ENCODE measurements around the gene ACSL1. TPM values are rescaled to one million over a fixed set of nuclear protein-coding genes. Genes with fewer than 3 reads are reported as not detected.
"Not testable (repeated sequence)": the region's sequence is repeated elsewhere in the genome, so short reads cannot be mapped to it uniquely, and the experiment has no call there.

The ACSL1 gene
- total RNA-seq, 2 experiments from 2014 or later = 14.5 to 15.4 TPM

- no peak overlapping the region for H3K27ac Mint-ChIP-seq
- ChIA-PET POLR2A (no interaction called here), CTCF (interaction anchor here (0.8 to 1.3 kb wide), 2 partner anchors 18 to 31 kb away, joined by 3 read pairs; no protein-coding TSS in a partner anchor)
- no peak for DNase-seq
- H3K4me1 Mint-ChIP-seq = peaks cover 21% of the 10 kb centered on the region
- H3K9me3 Mint-ChIP-seq = no peaks in the 10 kb centered on the region
- no peaks in the 10 kb centered on the region for H3K36me3 Mint-ChIP-seq (ENCODE audit: low read depth)
- H3K4me3 Mint-ChIP-seq = no peak overlapping the region
- H3K27me3 Mint-ChIP-seq = peaks cover 3% of the 10 kb centered on the region
These were observed 24.8 kb upstream of the ACSL1 start for GRCh38 chr4:184850431-184851199.

DNA sequence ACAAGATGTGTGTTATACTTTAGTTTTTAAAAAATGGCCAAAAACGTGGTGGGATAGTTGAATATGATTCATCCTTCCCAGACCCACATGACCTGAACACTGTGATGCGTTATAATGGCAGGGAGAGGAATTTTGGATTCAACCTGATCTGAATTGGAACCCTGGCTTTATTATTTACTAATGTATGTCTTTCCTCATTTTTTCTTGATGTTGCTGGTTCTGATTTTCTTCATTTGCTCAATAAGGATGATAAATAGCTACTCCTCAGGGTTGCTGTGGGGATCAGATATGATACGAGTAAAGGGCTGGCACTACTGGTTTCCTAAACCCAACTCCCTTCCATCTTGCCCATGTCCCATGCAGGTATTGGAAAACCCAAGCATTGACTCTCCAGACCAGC is 24.2 kb upstream of the ACSL1 start:
- H3K36me3 Mint-ChIP-seq (ENCODE audit: low read depth) = no peaks in the 10 kb centered on the region
- ChIA-PET CTCF (interaction anchor here (0.8 to 1.5 kb wide), 3 partner anchors 10 to 31 kb away, joined by 3 read pairs; no protein-coding TSS in a partner anchor), POLR2A (no interaction called here)
- H3K27ac Mint-ChIP-seq = no peak overlapping the region
- no peak for DNase-seq
- H3K9me3 Mint-ChIP-seq = no peaks in the 10 kb centered on the region
- peaks cover 3% of the 10 kb centered on the region for H3K27me3 Mint-ChIP-seq
- H3K4me1 Mint-ChIP-seq = peaks cover 16% of the 10 kb centered on the region
- no peak overlapping the region for H3K4me3 Mint-ChIP-seq

GRCh38 chr4:184849185-184849584 is 23.4 kb upstream of the ACSL1 start:
- CTCF ChIA-PET = interaction anchor here (1.5 kb wide), 1 partner anchor 9 kb away, joined by 3 read pairs; no protein-coding TSS in a partner anchor
- DNase-seq = no peak
- Mint-ChIP-seq H3K27ac (no peak overlapping the region), H3K4me1 (peaks cover 7% of the 10 kb centered on the region), H3K4me3 (no peak overlapping the region), H3K36me3 (ENCODE audit: low read depth) (no peaks in the 10 kb centered on the region), H3K9me3 (no peaks in the 10 kb centered on the region), H3K27me3 (peaks cover 3% of the 10 kb centered on the region)
- POLR2A ChIA-PET = no interaction called here

- ChIA-PET POLR2A (no interaction called here), CTCF (interaction anchor here (0.6 to 1.5 kb wide), 2 partner anchors 8 to 349 kb away, joined by 3 to 4 read pairs; no protein-coding TSS in a partner anchor)
- Mint-ChIP-seq H3K27me3 (peaks cover 3% of the 10 kb centered on the region), H3K36me3 (ENCODE audit: low read depth) (no peaks in the 10 kb centered on the region), H3K9me3 (no peaks in the 10 kb centered on the region), H3K27ac (no peak overlapping the region), H3K4me1 (peaks cover 5% of the 10 kb centered on the region), H3K4me3 (no peak overlapping the region)
- no peak for DNase-seq
These were observed 22.7 kb upstream of the ACSL1 start for GRCh38 chr4:184848510-184848909.

- DNase-seq = no peak
- CTCF ChIA-PET = interaction anchor here (0.7 to 0.9 kb wide), 3 partner anchors 13 to 204 kb away, joined by 3 to 5 read pairs (median 3); no protein-coding TSS in a partner anchor
- POLR2A ChIA-PET = no interaction called here
These were observed 20.8 kb upstream of the ACSL1 start for GRCh38 chr4:184846531-184846930.

DNA sequence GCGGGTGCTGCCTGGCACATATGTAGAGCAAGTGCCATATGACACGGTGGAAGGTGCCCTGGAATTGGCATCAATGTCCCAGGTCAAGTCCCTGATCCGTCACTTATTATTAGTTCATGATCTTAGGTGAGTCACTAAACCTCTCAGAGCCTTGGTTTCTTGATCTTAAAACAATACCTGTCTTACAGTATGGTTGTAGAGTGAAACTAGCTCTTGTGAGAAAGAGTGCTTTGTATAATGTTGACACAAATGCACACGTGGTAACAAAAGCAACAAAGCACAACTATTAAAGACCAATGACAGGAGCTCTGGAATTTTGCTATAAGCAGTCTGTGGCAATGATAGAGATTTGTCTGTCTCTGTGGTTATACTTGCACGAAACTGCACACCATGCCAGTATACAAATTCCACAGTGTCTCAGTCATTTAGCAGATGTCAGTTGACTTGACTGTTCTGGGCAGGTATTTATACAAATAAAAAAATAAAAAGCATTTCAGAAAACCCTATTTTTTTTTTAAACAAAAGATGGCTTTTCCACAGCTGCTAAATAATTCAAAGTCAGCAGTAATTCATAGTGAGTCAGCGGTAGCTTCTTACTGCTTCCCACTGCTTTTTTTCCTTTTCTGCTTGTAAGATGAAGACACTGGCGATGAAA is 19.7 kb upstream of the ACSL1 start:
- Mint-ChIP-seq H3K4me3 (no peak overlapping the region), H3K4me1 (peaks cover 5% of the 10 kb centered on the region), H3K36me3 (ENCODE audit: low read depth) (no peaks in the 10 kb centered on the region), H3K27ac (no peak overlapping the region), H3K27me3 (peaks cover 11% of the 10 kb centered on the region), H3K9me3 (no peaks in the 10 kb centered on the region)
- DNase-seq = no peak
- POLR2A ChIA-PET = no interaction called here
- CTCF ChIA-PET = interaction anchor here (0.6 to 1.2 kb wide), 8 partner anchors 9 to 541 kb away, joined by 3 to 6 read pairs (median 4); no protein-coding TSS in a partner anchor

More at GRCh38 chr4:184846531-184846930, 20.8 kb upstream of the ACSL1 start:
- H3K4me1 Mint-ChIP-seq = peaks cover 5% of the 10 kb centered on the region
- H3K27me3 Mint-ChIP-seq = peaks cover 5% of the 10 kb centered on the region
- H3K27ac Mint-ChIP-seq = no peak overlapping the region
- no peak overlapping the region for H3K4me3 Mint-ChIP-seq
- H3K9me3 Mint-ChIP-seq = no peaks in the 10 kb centered on the region
- no peaks in the 10 kb centered on the region for H3K36me3 Mint-ChIP-seq (ENCODE audit: low read depth)

- H3K27ac Mint-ChIP-seq = no peak overlapping the region
- no peak overlapping the region for H3K4me3 Mint-ChIP-seq
- POLR2A ChIA-PET = no interaction called here
- H3K36me3 Mint-ChIP-seq (ENCODE audit: low read depth) = no peaks in the 10 kb centered on the region
- peaks cover 12% of the 10 kb centered on the region for H3K27me3 Mint-ChIP-seq
- no peaks in the 10 kb centered on the region for H3K9me3 Mint-ChIP-seq
- CTCF ChIA-PET = interaction anchor here (1.1 to 1.2 kb wide), 3 partner anchors 9 to 26 kb away, joined by 3 to 4 read pairs (median 3); no protein-coding TSS in a partner anchor
- no peak for DNase-seq
- H3K4me1 Mint-ChIP-seq = peaks cover 5% of the 10 kb centered on the region
These were observed 19.0 kb upstream of the ACSL1 start for GRCh38 chr4:184844742-184845141.

DNA sequence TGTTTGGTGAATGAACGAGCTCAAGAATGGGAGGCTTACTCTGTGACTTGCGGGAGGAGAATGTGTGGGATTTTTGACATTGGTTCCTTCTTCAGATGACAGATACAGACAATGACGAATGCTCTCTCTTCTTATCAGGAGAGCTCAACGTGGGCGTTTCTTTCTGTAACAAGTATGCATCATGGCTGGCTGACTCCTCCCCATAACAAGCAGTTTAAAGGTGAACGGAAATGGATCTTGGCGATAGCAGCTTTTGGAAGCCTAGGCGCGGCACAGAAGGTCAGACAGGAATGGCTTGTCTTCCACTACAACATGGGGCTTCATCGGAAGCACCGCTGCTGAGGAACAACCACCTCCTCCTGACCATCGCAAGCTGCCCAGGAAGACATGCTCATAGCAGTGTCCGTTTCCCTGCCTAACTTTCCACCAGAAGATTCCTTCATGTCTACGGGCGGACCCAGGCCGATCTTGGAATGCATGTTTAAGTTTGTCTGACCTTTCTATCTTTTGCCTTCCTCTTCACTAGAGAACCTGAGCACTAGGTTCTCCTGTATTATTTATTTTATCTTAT is 18.3 kb upstream of the ACSL1 start:
- peaks cover under 1% of the 10 kb centered on the region for H3K4me1 Mint-ChIP-seq
- peaks cover 16% of the 10 kb centered on the region for H3K27me3 Mint-ChIP-seq
- H3K27ac Mint-ChIP-seq = no peak overlapping the region
- H3K9me3 Mint-ChIP-seq = no peaks in the 10 kb centered on the region
- ChIA-PET POLR2A (no interaction called here), CTCF (interaction anchor here (0.9 to 1.2 kb wide), 2 partner anchors 25 to 197 kb away, joined by 3 read pairs; no protein-coding TSS in a partner anchor)
- H3K4me3 Mint-ChIP-seq = no peak overlapping the region
- DNase-seq = no peak
- no peaks in the 10 kb centered on the region for H3K36me3 Mint-ChIP-seq (ENCODE audit: low read depth)

- H3K4me3 Mint-ChIP-seq; H3K4me1 Mint-ChIP-seq; DNase-seq; POLR2A ChIA-PET; H3K27ac Mint-ChIP-seq; H3K9me3 Mint-ChIP-seq; H3K36me3 Mint-ChIP-seq (ENCODE audit: low read depth); CTCF ChIA-PET: not testable (repeated sequence)
- peaks cover 12% of the 10 kb centered on the region for H3K27me3 Mint-ChIP-seq
These were observed 13.3 kb upstream of the ACSL1 start for GRCh38 chr4:184839075-184839399.

DNA sequence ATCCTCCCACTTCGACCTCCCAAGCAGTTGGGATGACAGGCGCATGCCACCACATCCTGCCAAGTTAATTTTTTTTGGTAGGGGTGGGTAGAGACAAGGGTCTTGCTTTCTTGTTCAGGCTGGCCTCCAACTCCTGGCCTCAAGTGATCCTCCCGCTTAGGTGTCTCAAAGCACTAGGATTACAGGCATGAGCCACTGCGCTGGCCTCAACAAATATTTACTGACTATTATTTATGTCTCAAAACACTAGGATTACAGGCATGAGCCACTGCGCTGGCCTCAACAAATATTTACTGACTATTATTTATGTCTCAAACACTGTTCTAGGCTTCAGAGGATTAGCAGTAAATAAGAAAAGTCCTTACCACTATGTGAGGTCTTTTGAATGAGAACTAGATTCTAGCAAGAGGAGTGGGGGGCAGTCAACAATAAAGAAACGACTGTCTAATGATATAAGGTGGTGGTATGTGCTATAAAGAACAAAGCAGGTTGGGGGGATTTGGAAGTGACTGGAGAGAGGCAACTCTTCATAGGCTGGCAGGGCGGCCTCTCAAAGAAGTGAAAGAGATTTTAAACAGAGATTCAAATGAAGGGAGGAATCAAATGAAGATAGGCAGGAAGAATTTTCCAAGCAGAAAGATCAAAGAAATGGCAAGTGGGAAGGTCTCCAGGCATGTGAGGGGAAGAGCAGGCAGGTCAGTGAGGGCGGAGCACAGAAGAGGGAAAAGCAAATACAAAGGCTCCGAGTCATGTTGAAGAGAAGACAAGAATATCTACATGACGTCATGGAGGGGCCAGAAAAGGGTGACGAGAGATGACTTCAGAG is 12.7 kb upstream of the ACSL1 start:
- Mint-ChIP-seq H3K4me1 (peaks cover 6% of the 10 kb centered on the region), H3K36me3 (ENCODE audit: low read depth) (no peaks in the 10 kb centered on the region), H3K4me3 (no peak overlapping the region), H3K27ac (no peak overlapping the region), H3K27me3 (peaks cover 12% of the 10 kb centered on the region), H3K9me3 (no peaks in the 10 kb centered on the region)
- DNase-seq = no peak
- ChIA-PET CTCF (no interaction called here), POLR2A (no interaction called here)

DNA sequence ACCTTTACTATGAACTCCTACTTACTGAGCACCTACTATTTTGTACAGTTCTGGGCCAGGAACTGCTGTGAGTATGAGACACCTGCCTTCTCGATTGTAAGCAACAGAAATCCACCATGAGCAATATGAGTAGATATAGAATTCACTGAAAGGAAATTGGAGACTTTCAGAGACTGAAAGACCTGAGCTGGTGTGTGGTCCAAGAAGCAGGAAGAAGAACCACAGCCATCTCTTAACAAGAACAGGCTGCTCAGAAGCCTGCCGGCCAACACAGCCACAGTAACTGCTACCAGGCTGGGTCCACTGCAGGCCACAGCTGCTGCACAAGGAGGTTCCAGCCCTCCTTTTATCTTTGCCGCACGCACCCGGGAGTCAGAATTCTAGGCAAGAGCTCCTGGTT is 10.8 kb upstream of the ACSL1 start:
- CTCF ChIA-PET = interaction anchor here (0.7 to 1.9 kb wide), 4 partner anchors 9 to 584 kb away, joined by 3 to 4 read pairs (median 3); no protein-coding TSS in a partner anchor
- H3K27me3 Mint-ChIP-seq = peaks cover 11% of the 10 kb centered on the region
- no peaks in the 10 kb centered on the region for H3K9me3 Mint-ChIP-seq
- POLR2A ChIA-PET = no interaction called here
- no peak for DNase-seq
- no peak overlapping the region for H3K4me3 Mint-ChIP-seq
- H3K4me1 Mint-ChIP-seq = peaks cover 6% of the 10 kb centered on the region
- no peak overlapping the region for H3K27ac Mint-ChIP-seq
- no peaks in the 10 kb centered on the region for H3K36me3 Mint-ChIP-seq (ENCODE audit: low read depth)

DNA sequence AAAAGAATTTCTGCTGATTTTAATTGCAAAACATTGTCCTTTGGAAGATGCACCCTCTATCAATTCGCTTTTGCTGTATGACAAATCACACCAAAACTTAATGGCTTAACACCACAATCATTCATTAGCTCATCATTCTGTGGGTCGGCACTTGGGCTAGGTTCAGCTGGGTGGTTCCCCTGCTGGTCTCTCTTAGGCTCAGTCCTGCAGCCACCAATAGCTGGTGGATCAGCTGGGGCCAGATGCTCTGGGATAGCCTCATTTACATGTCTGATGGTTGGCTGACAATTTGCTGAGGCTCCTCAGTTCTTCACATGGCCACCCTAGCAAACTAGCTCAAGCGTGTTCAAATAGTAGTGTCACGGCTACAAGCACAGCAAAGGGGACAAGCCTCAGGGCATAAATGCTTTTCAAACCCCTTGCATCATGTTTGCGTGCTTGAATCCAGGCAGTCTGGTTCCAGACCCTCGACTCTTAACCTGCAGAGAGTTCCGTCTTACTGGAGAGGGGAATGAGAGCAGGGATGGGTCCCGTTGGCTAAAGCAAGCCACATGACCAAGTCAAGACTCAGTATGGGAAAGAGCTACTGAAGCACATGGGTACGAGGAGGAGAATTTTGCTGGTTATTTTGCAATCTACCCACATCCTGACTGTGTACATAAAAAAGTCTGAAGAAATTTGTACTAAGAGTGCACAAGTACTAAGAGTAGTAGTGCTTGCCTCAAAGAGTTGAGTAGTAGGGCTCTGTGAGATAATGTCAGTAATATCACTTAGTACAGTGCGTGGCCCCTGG is 7.5 kb upstream of the ACSL1 start:
- no peak overlapping the region for H3K4me3 Mint-ChIP-seq
- H3K36me3 Mint-ChIP-seq (ENCODE audit: low read depth) = no peaks in the 10 kb centered on the region
- no peaks in the 10 kb centered on the region for H3K9me3 Mint-ChIP-seq
- CTCF ChIA-PET = interaction anchor here (0.7 to 1.2 kb wide), 3 partner anchors 13 to 20 kb away, joined by 3 to 4 read pairs (median 3); no protein-coding TSS in a partner anchor
- no peak overlapping the region for H3K27ac Mint-ChIP-seq
- peaks cover 6% of the 10 kb centered on the region for H3K4me1 Mint-ChIP-seq
- peaks cover 5% of the 10 kb centered on the region for H3K27me3 Mint-ChIP-seq
- no peak for DNase-seq
- POLR2A ChIA-PET = no interaction called here

Measured in activated CD4-positive, alpha-beta T cell treated with anti-CD3 and anti-CD28 coated beads, Interleukin-2, amount 10 ng/mL, durations not matched to agents 7 days and 5 days (primary cell).